ENCODE measurements around the gene DAGLB.
"Not testable (repeated sequence)": the region's sequence is repeated elsewhere in the genome, so short reads cannot be mapped to it uniquely, and the experiment has no call there.

The DAGLB gene

GRCh38 chr7:6380310-6381095, 67.3 kb downstream of the DAGLB start:
- Histone ChIP-seq H3K4me3 (no peak overlapping the region), H3K27ac (peak overlapping the region in 1 of 2 donors; percentile 13)
- DNase-seq (ENCODE audit: low spot score): no peak
- no peak for TF ChIP-seq CTCF (IDR thresholded peaks at IDR 0.05)

- H3K4me3 ChIP-seq: no peak overlapping the region
- no peak for DNase-seq (ENCODE audit: low spot score)
- no peak overlapping the region for H3K27ac ChIP-seq
- no peak for TF ChIP-seq CTCF (IDR thresholded peaks at IDR 0.05)
Observed at GRCh38 chr7:6379886-6380285, 67.9 kb downstream of the DAGLB start.

GRCh38 chr7:6378556-6378955, 69.2 kb downstream of the DAGLB start:
- not testable (repeated sequence) for H3K27ac ChIP-seq; H3K4me3 ChIP-seq; DNase-seq (ENCODE audit: low spot score)

- DNase-seq (ENCODE audit: low spot score): no peak
- peak overlapping the region; percentile 51 for H3K4me3 ChIP-seq
- no peak for TF ChIP-seq CTCF (IDR thresholded peaks at IDR 0.05)
- H3K27ac ChIP-seq: peak overlapping the region in 1 of 2 donors; percentile 27
Observed at GRCh38 chr7:6376820-6377219, 70.9 kb downstream of the DAGLB start.

- H3K27ac ChIP-seq: peak overlapping the region; percentile 83 to 99
- peak overlapping the region; percentile 92 for H3K4me3 ChIP-seq
- no peak for TF ChIP-seq CTCF (IDR thresholded peaks at IDR 0.05)
- DNase-seq (ENCODE audit: low spot score): no peak
Observed at GRCh38 chr7:6375348-6376101, 72.2 kb downstream of the DAGLB start.

GRCh38 chr7:6367701-6368211, 80.0 kb downstream of the DAGLB start:
- DNase-seq (ENCODE audit: low spot score): no peak
- H3K4me3 ChIP-seq: no peak overlapping the region
- TF ChIP-seq CTCF (IDR thresholded peaks at IDR 0.05): no peak
- H3K27ac ChIP-seq: no peak overlapping the region

GRCh38 chr7:6365451-6365850, 82.3 kb downstream of the DAGLB start:
- Histone ChIP-seq H3K27ac (no peak overlapping the region), H3K4me3 (no peak overlapping the region)
- no peak for DNase-seq (ENCODE audit: low spot score)
- no peak for TF ChIP-seq CTCF (IDR thresholded peaks at IDR 0.05)

Data from coronary artery (tissue), 2 donors.